Esophagus squamous epithelium (tissue), 4 donors: ENCODE results near the gene MN1.

Source experiments
- CTCF ChIP-seq, 6 experiments: fragments of 450-650 bp in 4 of 6; fragments of 200-600 bp in 2 of 6; sonication (generic) in 2 of 6; IDR thresholded peaks; one replicate each; pipeline ENCODE4 v1.5.1; 2016 to 2019; ENCODE audit warnings: antibody characterized with exemption in 6 of 6, mild to moderate bottlenecking in 4 of 6, moderate library complexity in 4 of 6
- POLR2A ChIP-seq, 4 donors: fragments of 450-650 bp; IDR thresholded peaks; one replicate each; pipeline ENCODE4 v1.6.1; 2017; ENCODE audit warnings: antibody characterized with exemption in 4 of 4, mild to moderate bottlenecking in 4 of 4, moderate library complexity in 3 of 4

- TF ChIP-seq CTCF (IDR thresholded peaks at IDR 0.05), result no peak
- TF ChIP-seq POLR2A (IDR thresholded peaks at IDR 0.05), result no peak
Measured at GRCh38 chr22:27799827-27800249, 1.7 kb downstream of the MN1 start.
